HepG2 (cell line): ENCODE results near the gene ACSL6. TPM values are rescaled to one million over a fixed set of nuclear protein-coding genes. Genes with fewer than 3 reads are reported as not detected.

ENCODE experiments used
- ATF2 ChIP-seq: sonication (generic); formaldehyde crosslinking; IDR thresholded peaks from 2 replicates; pipeline ENCODE4 v1.4.0; 2020; ENCODE audit warnings: missing genetic modification reagents
- BCL3 ChIP-seq: sonication (generic); formaldehyde crosslinking; IDR thresholded peaks from 2 replicates; pipeline ENCODE4 v1.5.1; 2020; ENCODE audit warnings: mild to moderate bottlenecking, missing genetic modification reagents, moderate library complexity
- HNRNPL ChIP-seq: fragments of 200-400 bp; formaldehyde crosslinking; IDR thresholded peaks from 2 replicates; pipeline ENCODE4 v1.6.1; 2017; ENCODE audit warnings: mild to moderate bottlenecking, low read depth, low read length
- IRF9 ChIP-seq: sonication (generic); formaldehyde crosslinking; IDR thresholded peaks from 2 replicates; pipeline ENCODE4 v1.8.0; 2022; ENCODE audit warnings: missing genetic modification reagents, mild to moderate bottlenecking, borderline replicate concordance
- MIER2 ChIP-seq: IDR thresholded peaks from 2 replicates; pipeline ENCODE4 v1.6.1; 2016; ENCODE audit warnings: missing biosample characterization, missing genetic modification reagents
- MTF2 ChIP-seq: sonication (generic); formaldehyde crosslinking; IDR thresholded peaks from 2 replicates; pipeline ENCODE4 v1.5.0; 2020; ENCODE audit warnings: missing genetic modification reagents, borderline replicate concordance
- MYC ChIP-seq: sonication (generic); formaldehyde crosslinking; IDR thresholded peaks from 2 replicates; pipeline ENCODE4 v1.9.0; 2021; ENCODE audit warnings: missing genetic modification reagents, borderline replicate concordance
- NFKBIZ ChIP-seq: IDR thresholded peaks from 2 replicates; pipeline ENCODE4 v1.6.1; 2018; ENCODE audit warnings: missing genetic modification reagents, missing compliant biosample characterization
- PLRG1 ChIP-seq: fragments of 450-650 bp; conservative IDR thresholded peaks from 2 replicates; pipeline ENCODE4 v1.6.1; 2016
- PTBP1 ChIP-seq: fragments of 200-400 bp; formaldehyde crosslinking; IDR thresholded peaks from 2 replicates; pipeline ENCODE4 v1.6.1; 2018; ENCODE audit warnings: low read length, low read depth; ENCODE audit not compliant: poor library complexity, severe bottlenecking
- TCF12 ChIP-seq, 2 experiments: fragments of 450-650 bp in 1 of 2; sonication (generic) in 1 of 2; formaldehyde crosslinking in 1 of 2; IDR thresholded peaks; 2 replicates each; pipeline versions ENCODE4 v1.6.1 to v1.8.0; 2017 to 2022; ENCODE audit warnings: antibody characterized with exemption in 1 of 2, mild to moderate bottlenecking in 1 of 2, missing genetic modification reagents in 1 of 2, moderate library complexity in 1 of 2
- U2AF1 ChIP-seq: fragments of 200-400 bp; formaldehyde crosslinking; optimal IDR thresholded peaks from 2 replicates; pipeline ENCODE3; 2017; ENCODE audit warnings: mild to moderate bottlenecking, low read depth, low read length
- ZNF292 ChIP-seq: sonication (generic); formaldehyde crosslinking; IDR thresholded peaks from 2 replicates; pipeline ENCODE4 v1.8.1; 2022; ENCODE audit warnings: mild to moderate bottlenecking, low read depth, missing genetic modification reagents, borderline replicate concordance
- ZSCAN9 ChIP-seq: IDR thresholded peaks from 2 replicates; pipeline ENCODE4 v1.6.1; 2016; ENCODE audit warnings: borderline replicate concordance
- ZXDC ChIP-seq: sonication (generic); formaldehyde crosslinking; IDR thresholded peaks from 2 replicates; pipeline ENCODE4 v1.5.0; 2020; ENCODE audit warnings: mild to moderate bottlenecking, missing genetic modification reagents
- polyA plus RNA-seq, 8 experiments: library from polyadenylated mRNA; depleted of rRNA in 3 of 8; stranded (reverse) in 7 of 8; unstranded in 1 of 8; fragments of >200 nt; fragmentation: Illumina TruSeq in 4 of 8; extraction: Trizol in 4 of 8; gene quantifications; 2 replicates each; pipeline versions ENCODE4 v1.2.1 to v1.2.3, GENCODE V29; 2011 to 2016; ENCODE audit warnings: low read depth in 4 of 8, missing spikeins in 1 of 8, mixed read lengths in 1 of 8; ENCODE audit not compliant: insufficient read depth in 1 of 8
- total RNA-seq, 5 experiments: library from RNA; depleted of rRNA; stranded (reverse); fragments of >200 nt; fragmentation: Illumina TruSeq; extraction: Trizol; gene quantifications; 2 replicates each; pipeline ENCODE4 v1.2.3, GENCODE V29; 2016; ENCODE audit warnings: low read depth in 1 of 5
- TF ChIP-seq, protein P1 (sequence below): IDR thresholded peaks from 2 replicates; pipeline ENCODE4 v1.6.1; 2016; ENCODE audit warnings: low read depth, control low read depth

ACSL6 gene
- total and polyA plus RNA-seq, 2 of the 13 experiments (the other 11 are each of a cell fraction or from before 2014, with no cell fraction given): 3.7 to 3.8 TPM

DNA sequence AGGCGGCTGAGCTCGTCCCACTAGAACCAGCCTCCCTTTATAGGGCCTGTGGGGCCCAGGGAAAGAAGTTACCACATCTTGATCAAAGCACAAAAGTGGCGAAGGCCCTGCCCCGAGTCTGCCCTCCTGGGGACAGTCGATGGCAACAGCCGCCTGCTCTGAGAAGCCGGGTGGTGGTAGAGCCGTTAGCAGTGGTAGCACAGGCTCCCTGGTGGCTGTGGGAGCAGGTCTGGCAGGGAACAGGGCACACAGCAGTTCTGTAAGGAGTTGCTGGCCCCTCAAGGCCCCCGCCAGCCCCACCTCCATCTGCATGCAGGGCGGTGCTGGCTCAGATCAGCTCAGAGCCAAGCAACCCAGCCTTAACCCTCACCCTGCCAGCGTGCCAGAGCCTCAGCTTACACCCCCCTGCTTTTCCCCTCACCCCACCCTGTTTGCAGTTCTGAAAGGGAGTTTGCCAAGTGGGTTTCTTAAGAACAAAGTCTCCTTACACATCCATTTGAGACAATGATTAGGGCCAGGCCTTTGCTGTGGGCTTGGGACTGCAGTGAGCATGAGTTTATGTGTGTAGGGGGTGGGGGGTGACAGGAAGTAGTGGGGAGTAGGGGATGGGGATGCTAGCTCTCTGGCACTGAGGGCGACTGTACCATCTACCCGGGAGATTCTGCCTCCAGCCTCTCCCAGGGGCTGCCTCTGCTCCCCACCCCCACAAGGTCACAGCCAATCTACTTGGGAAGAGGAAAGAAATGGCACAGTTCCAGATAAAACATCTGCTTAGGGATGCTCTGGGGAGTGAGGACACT lies 11.8 kb downstream of the ACSL6 start (continued):
- 0 out of 2 replicates have a peak, but pooled peaks have one; percentile 52 for TF ChIP-seq ZXDC (CRISPR knock-in tag)
- TF ChIP-seq ATF2 (CRISPR knock-in tag): 0 out of 2 replicates have a peak, but pooled peaks have one; percentile 7
- TF ChIP-seq, protein P1, sequence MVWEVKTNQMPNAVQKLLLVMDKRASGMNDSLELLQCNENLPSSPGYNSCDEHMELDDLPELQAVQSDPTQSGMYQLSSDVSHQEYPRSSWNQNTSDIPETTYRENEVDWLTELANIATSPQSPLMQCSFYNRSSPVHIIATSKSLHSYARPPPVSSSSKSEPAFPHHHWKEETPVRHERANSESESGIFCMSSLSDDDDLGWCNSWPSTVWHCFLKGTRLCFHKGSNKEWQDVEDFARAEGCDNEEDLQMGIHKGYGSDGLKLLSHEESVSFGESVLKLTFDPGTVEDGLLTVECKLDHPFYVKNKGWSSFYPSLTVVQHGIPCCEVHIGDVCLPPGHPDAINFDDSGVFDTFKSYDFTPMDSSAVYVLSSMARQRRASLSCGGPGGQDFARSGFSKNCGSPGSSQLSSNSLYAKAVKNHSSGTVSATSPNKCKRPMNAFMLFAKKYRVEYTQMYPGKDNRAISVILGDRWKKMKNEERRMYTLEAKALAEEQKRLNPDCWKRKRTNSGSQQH: no peak
- peak; percentile 70; the same call in 1 of the 2 replicates for TF ChIP-seq HNRNPL
- no peak for TF ChIP-seq PLRG1
- no peak for TF ChIP-seq U2AF1
- no peak for TF ChIP-seq MTF2 (CRISPR knock-in tag)
- no peak for TF ChIP-seq MIER2 (CRISPR knock-in tag)
- no peak for TF ChIP-seq IRF9 (CRISPR knock-in tag)
- no peak for TF ChIP-seq TCF12 (IDR thresholded peaks at IDR 0.05)
- 0 out of 2 replicates have a peak, but pooled peaks have one; percentile 37 for TF ChIP-seq TCF12 (CRISPR knock-in tag; IDR thresholded peaks at IDR 0.05)
- no peak for TF ChIP-seq BCL3 (CRISPR knock-in tag)
- no peak for TF ChIP-seq MYC
- no peak for TF ChIP-seq ZSCAN9 (CRISPR knock-in tag)
- TF ChIP-seq NFKBIZ (CRISPR knock-in tag): no peak
- TF ChIP-seq ZNF292 (CRISPR knock-in tag): no peak
- no peak for TF ChIP-seq PTBP1
